Upper lobe of right lung (tissue), 1 donor: ENCODE results near the gene DMRT1. TPM values are rescaled to one million over a fixed set of nuclear protein-coding genes. Genes with fewer than 3 reads are reported as not detected.

ENCODE experiments used
- ATAC-seq: fragments of 200-7000 bp; cut with Tn5 transposase; one replicate; pipeline ENCODE4 v1.9.1; 2020; ENCODE audit warnings: mild to moderate bottlenecking, moderate library complexity
- DNase-seq: peaks from one replicate; pipeline ENCODE4 v3.0.0-alpha.2; 2020
- H3K27ac ChIP-seq: fragments of 200-600 bp; one replicate; pipeline ENCODE4 v1.8.0; 2022
- H3K27me3 ChIP-seq: fragments of 200-600 bp; one replicate; pipeline ENCODE4 v1.8.0; 2022; ENCODE audit warnings: mild to moderate bottlenecking
- H3K36me3 ChIP-seq: fragments of 200-600 bp; one replicate; pipeline ENCODE4 v1.8.0; 2022
- H3K4me1 ChIP-seq: fragments of 200-600 bp; one replicate; pipeline ENCODE4 v1.8.0; 2022
- H3K4me3 ChIP-seq: fragments of 200-600 bp; one replicate; pipeline ENCODE4 v1.8.0; 2022; ENCODE audit warnings: mild to moderate bottlenecking
- H3K9me3 ChIP-seq: fragments of 200-600 bp; one replicate; pipeline ENCODE4 v1.8.0; 2022
- CTCF ChIP-seq: fragments of 200-600 bp; IDR thresholded peaks from one replicate; pipeline ENCODE4 v1.8.0; 2022; ENCODE audit warnings: antibody characterized with exemption
- intact Hi-C: fragments of 100-400 bp; cut with DNase I; formaldehyde crosslinking; loops from one replicate; pipeline ENCODE4 v1.11.0; 2022
- total RNA-seq: library from RNA; stranded (reverse); fragmentation: NEBNext Ultra II Directional; extraction: Animal tissue kit (Norgen Biotek cat#: 25700); gene quantifications from one replicate; pipeline ENCODE4 v1.2.1, GENCODE V29; 2021
- donor health status: DM: no; HTN: yes; CAD: no; lungs with severe emphysema.

The DMRT1 gene
- total RNA-seq, 1 donor from 2014 or later, result not detected

- Histone ChIP-seq H3K4me1 (no peaks in the 10 kb centered on the region), H3K9me3 (no peaks in the 10 kb centered on the region), H3K27me3 (no peaks in the 10 kb centered on the region), H3K36me3 (no peaks in the 10 kb centered on the region), H3K27ac (no peak overlapping the region), H3K4me3 (no peak overlapping the region)
- DNase-seq, result no peak
- no peak for TF ChIP-seq CTCF
- intact Hi-C loops, result no loop called here
- ATAC-seq, result no peak
These were observed 33.8 kb downstream of the DMRT1 start for GRCh38 chr9:875119-875962.

- H3K27me3 ChIP-seq, result no peaks in the 10 kb centered on the region
- peak; percentile 33 for ATAC-seq
- no peaks in the 10 kb centered on the region for H3K4me1 ChIP-seq
- no peaks in the 10 kb centered on the region for H3K9me3 ChIP-seq
- H3K27ac ChIP-seq, result no peak overlapping the region
- intact Hi-C loops, result no loop called here
- no peak overlapping the region for H3K4me3 ChIP-seq
- TF ChIP-seq CTCF, result no peak
- H3K36me3 ChIP-seq, result no peaks in the 10 kb centered on the region
- DNase-seq, result no peak
These were observed 34.9 kb downstream of the DMRT1 start for GRCh38 chr9:876425-876824.

DNA sequence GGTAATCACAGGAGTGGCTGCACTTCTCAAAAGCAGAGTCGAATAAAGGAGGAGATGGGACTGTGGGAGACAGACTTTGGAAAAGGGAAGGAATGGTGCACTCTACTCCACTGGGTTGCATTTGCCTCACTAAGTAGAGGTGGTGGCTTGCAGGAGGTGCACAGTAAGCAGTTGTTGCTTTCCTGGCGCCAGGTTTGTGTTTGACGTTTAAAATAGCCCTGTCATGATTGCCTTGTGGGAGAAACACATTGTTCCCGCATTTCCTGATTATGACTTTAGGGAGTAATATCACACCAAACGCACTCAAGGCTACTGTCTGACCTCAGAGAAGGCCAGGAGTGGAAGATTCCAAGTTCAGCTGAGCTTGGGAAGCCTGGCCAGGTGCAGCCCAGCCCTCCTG is 36.7 kb downstream of the DMRT1 start:
- TF ChIP-seq CTCF, result no peak
- H3K9me3 ChIP-seq, result no peaks in the 10 kb centered on the region
- no peak for ATAC-seq
- H3K27me3 ChIP-seq, result no peaks in the 10 kb centered on the region
- intact Hi-C loops, result no loop called here
- DNase-seq, result no peak
- no peaks in the 10 kb centered on the region for H3K36me3 ChIP-seq
- no peak overlapping the region for H3K4me3 ChIP-seq
- H3K4me1 ChIP-seq, result no peaks in the 10 kb centered on the region
- no peak overlapping the region for H3K27ac ChIP-seq

GRCh38 chr9:880725-881124 is 39.2 kb downstream of the DMRT1 start:
- Histone ChIP-seq H3K27me3 (no peaks in the 10 kb centered on the region), H3K4me1 (no peaks in the 10 kb centered on the region), H3K4me3 (no peak overlapping the region), H3K9me3 (no peaks in the 10 kb centered on the region), H3K36me3 (no peaks in the 10 kb centered on the region), H3K27ac (no peak overlapping the region)
- no peak for ATAC-seq
- intact Hi-C loops, result no loop called here
- DNase-seq, result no peak
- TF ChIP-seq CTCF, result no peak

DNA sequence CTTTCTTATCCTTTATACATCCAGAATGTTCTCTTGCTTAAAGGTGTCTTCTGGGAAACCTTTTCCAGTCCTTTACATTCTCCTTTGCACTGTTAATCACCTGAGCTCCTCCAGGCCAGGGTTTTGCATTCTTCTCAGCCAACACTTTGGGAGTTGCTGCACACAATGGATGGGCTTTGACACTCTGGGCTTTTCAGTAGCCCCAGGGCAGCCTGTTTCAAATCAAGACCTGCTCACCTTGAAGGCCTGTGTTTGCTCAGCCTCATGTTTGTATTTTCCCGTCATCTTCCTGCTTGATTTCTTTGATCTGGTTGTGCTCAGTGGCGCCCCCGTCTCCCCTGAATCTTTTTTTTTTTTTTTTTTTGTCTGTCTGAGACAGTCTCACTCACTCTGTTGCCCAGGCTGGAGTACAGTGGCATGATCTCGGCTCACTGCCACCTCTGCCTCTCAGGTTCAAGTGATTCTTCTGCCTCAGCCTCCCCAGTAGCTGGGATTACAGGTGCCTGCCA is 41.0 kb downstream of the DMRT1 start:
- intact Hi-C loops, result no loop called here
- no peak for ATAC-seq
- H3K9me3 ChIP-seq, result no peaks in the 10 kb centered on the region

More for the DNA sequence above, 41.0 kb downstream of the DMRT1 start:
- DNase-seq, result no peak
- Histone ChIP-seq H3K36me3 (no peaks in the 10 kb centered on the region), H3K4me3 (no peak overlapping the region), H3K4me1 (no peaks in the 10 kb centered on the region), H3K27ac (no peak overlapping the region), H3K27me3 (no peaks in the 10 kb centered on the region)
- TF ChIP-seq CTCF, result no peak
